HepG2 (cell line): ENCODE data around the gene HTRA1. TPM values are rescaled to one million over a fixed set of nuclear protein-coding genes. Genes with fewer than 3 reads are reported as not detected.

Experiments
- ATAC-seq: fragments of 200-7000 bp; cut with Tn5 transposase; 3 replicates; pipeline ENCODE4 v1.9.1; 2020; ENCODE audit warnings: mild to moderate bottlenecking, moderate library complexity
- BruUV-seq: library from RNA; stranded (reverse); fragments of 400-500 nt; replicated peaks from 2 replicates; lab custom pipeline; 2021; lab: Mats Ljungman, UMichigan
- CTCF ChIA-PET: fragments of 300-600 bp; formaldehyde crosslinking; extraction: SDS; loops from one replicate; lab custom pipeline; 2021; ENCODE audit warnings: low total read pairs, inconsistent platforms, low intra/inter-chr PET ratio; lab: Yijun Ruan, JAX
- POLR2A ChIA-PET: fragments of 350-600 bp; sonication (Branson Sonifier 250); formaldehyde crosslinking; loops from one replicate; lab custom pipeline; 2020; ENCODE audit warnings: antibody characterized with exemption, inconsistent platforms; lab: Yijun Ruan, JAX
- DNase-seq: peaks from one replicate; pipeline ENCODE4 v3.0.0-alpha.2; 2015; ENCODE audit warnings: low spot score
- FAIRE-seq: peaks from 3 replicates; lab custom pipeline; 2011; peaks lifted over from hg19 to GRCh38; lab: Jason Lieb, UNC
- H2AFZ ChIP-seq: one replicate; pipeline ENCODE4 v1.6.1; 2011; ENCODE audit warnings: low read length, inconsistent platforms
- H3K27ac ChIP-seq: fragments of 300-600 bp; 3 replicates; pipeline ENCODE4 v1.8.0; 2011; ENCODE audit warnings: mixed run types, mild to moderate bottlenecking, mixed read lengths, low read length, inconsistent platforms; ENCODE audit not compliant: insufficient read depth; ENCODE audit errors: extremely low read length
- H3K27me3 ChIP-seq, 2 experiments: fragments of 200-600 bp in 1 of 2; 2 replicates in 1 of 2; 3 replicates in 1 of 2; pipeline versions ENCODE4 v1.6.0 to v1.8.0; 2011; ENCODE audit warnings: low read length in 2 of 2, mild to moderate bottlenecking in 2 of 2, moderate library complexity in 2 of 2, inconsistent platforms in 1 of 2; ENCODE audit not compliant: insufficient read depth in 2 of 2, control insufficient read depth in 1 of 2
- H3K36me3 ChIP-seq, 2 experiments: fragments of 200-600 bp in 1 of 2; replicated peaks in 1 of 2; 2 replicates in 1 of 2; 3 replicates in 1 of 2; pipeline versions ENCODE4 v1.5.1 to v1.8.0; 2011; ENCODE audit warnings: low read length in 2 of 2, inconsistent platforms in 1 of 2; ENCODE audit not compliant: insufficient read depth in 2 of 2, control insufficient read depth in 1 of 2
- H3K4me1 ChIP-seq: 2 replicates; pipeline ENCODE4 v1.5.1; 2012; ENCODE audit warnings: low read length, inconsistent platforms; ENCODE audit not compliant: insufficient read depth
- H3K4me2 ChIP-seq: 2 replicates; pipeline ENCODE4 v1.6.0; 2011; ENCODE audit warnings: low read depth, low read length, inconsistent platforms
- H3K4me3 ChIP-seq, 3 experiments: fragments of 200-600 bp in 1 of 3; sonication (generic), shearing (Covaris generic) in 1 of 3; replicated peaks in 1 of 3; 2 replicates each; pipeline ENCODE4 v1.5.1; 2011 to 2016; ENCODE audit warnings: low read length in 3 of 3, inconsistent platforms in 2 of 3, low read depth in 2 of 3, mild to moderate bottlenecking in 2 of 3, control low read depth in 1 of 3, mixed read lengths in 1 of 3; ENCODE audit not compliant: insufficient read depth in 1 of 3
- H3K79me2 ChIP-seq: one replicate; pipeline ENCODE4 v1.6.1; 2011; ENCODE audit warnings: low read length, inconsistent platforms; ENCODE audit not compliant: insufficient read depth
- H3K9ac ChIP-seq: 2 replicates; pipeline ENCODE4 v1.6.0; 2011; ENCODE audit warnings: mild to moderate bottlenecking, low read depth, low read length, inconsistent platforms; ENCODE audit not compliant: insufficient read depth
- H3K9me3 ChIP-seq: 2 replicates; pipeline ENCODE4 v1.5.1; 2012; ENCODE audit warnings: mild to moderate bottlenecking, low read length
- H4K20me1 ChIP-seq: 2 replicates; pipeline ENCODE4 v1.6.0; 2011; ENCODE audit warnings: inconsistent platforms, mild to moderate bottlenecking, low read length, moderate library complexity; ENCODE audit not compliant: insufficient read depth
- ETV5 ChIP-seq: IDR thresholded peaks from 2 replicates; pipeline ENCODE4 v1.6.1; 2018; ENCODE audit warnings: missing biosample characterization, missing genetic modification reagents, inconsistent platforms, borderline replicate concordance
- GTF3A ChIP-seq: sonication (generic); formaldehyde crosslinking; conservative IDR thresholded peaks from 2 replicates; pipeline ENCODE4 v1.4.0; 2020; ENCODE audit warnings: mild to moderate bottlenecking, missing genetic modification reagents
- KAT8 ChIP-seq: IDR thresholded peaks from 2 replicates; pipeline ENCODE4 v1.6.1; 2016; ENCODE audit warnings: missing genetic modification reagents, missing compliant biosample characterization
- KLF9 ChIP-seq: IDR thresholded peaks from 2 replicates; pipeline ENCODE4 v1.6.1; 2016; ENCODE audit warnings: low read depth
- NR2F1 ChIP-seq, 2 experiments: fragments of 450-650 bp in 1 of 2; formaldehyde crosslinking in 1 of 2; IDR thresholded peaks; 2 replicates each; pipeline versions ENCODE4 v1.5.0 to v1.6.1; 2016 to 2020; ENCODE audit warnings: mild to moderate bottlenecking in 1 of 2, missing compliant biosample characterization in 1 of 2, missing genetic modification reagents in 1 of 2, moderate library complexity in 1 of 2
- SIX1 ChIP-seq: sonication (generic); formaldehyde crosslinking; IDR thresholded peaks from 2 replicates; pipeline ENCODE4 v1.4.0; 2020; ENCODE audit warnings: missing genetic modification reagents, borderline replicate concordance
- TBX2 ChIP-seq: sonication (generic); formaldehyde crosslinking; IDR thresholded peaks from 2 replicates; pipeline ENCODE4 v1.5.0; 2020; ENCODE audit warnings: missing genetic modification reagents, mild to moderate bottlenecking, borderline replicate concordance
- TOPORS ChIP-seq: sonication (generic); formaldehyde crosslinking; IDR thresholded peaks from 2 replicates; pipeline ENCODE4 v1.8.0; 2023; ENCODE audit warnings: mild to moderate bottlenecking, missing genetic modification reagents
- ZKSCAN5 ChIP-seq: sonication (generic); formaldehyde crosslinking; IDR thresholded peaks from 2 replicates; pipeline ENCODE4 v1.5.1; 2020; ENCODE audit warnings: mild to moderate bottlenecking, missing genetic modification reagents
- ZNF446 ChIP-seq: sonication (generic); formaldehyde crosslinking; IDR thresholded peaks from 2 replicates; pipeline ENCODE4 v1.5.0; 2020; ENCODE audit warnings: mild to moderate bottlenecking, missing genetic modification reagents
- ZNF501 ChIP-seq: sonication (generic); formaldehyde crosslinking; IDR thresholded peaks from 2 replicates; pipeline ENCODE4 v1.5.1; 2020; ENCODE audit warnings: mild to moderate bottlenecking, moderate library complexity, missing genetic modification reagents
- ZNF7 ChIP-seq: IDR thresholded peaks from 2 replicates; pipeline ENCODE4 v1.6.1; 2016; ENCODE audit warnings: missing biosample characterization, missing genetic modification reagents
- ZNF775 ChIP-seq: sonication (generic); formaldehyde crosslinking; IDR thresholded peaks from 2 replicates; pipeline ENCODE4 v1.4.0; 2020; ENCODE audit warnings: missing genetic modification reagents, mild to moderate bottlenecking, moderate library complexity, borderline replicate concordance
- WGBS: methylation state at CpG from one replicate; pipeline ENCODE4 v1.1.6; 2017; ENCODE audit warnings: low lambda C conversion rate; 5-methylcytosine and 5-hydroxymethylcytosine counted together
- in situ Hi-C: cut with HindIII; loops from 2 replicates; pipeline ENCODE4 v1.10.0; 2017; ENCODE audit warnings: low pct_unique_long_range_greater_than_20kb; ENCODE audit not compliant: extremely low pct_ligation_motif_present
- intact Hi-C: fragments of 100-400 bp; cut with micrococcal nuclease; formaldehyde crosslinking; loops from one replicate; pipeline ENCODE4 v1.10.0; 2022; ENCODE audit not compliant: unreplicated experiment
- polyA plus RNA-seq, 8 experiments: library from polyadenylated mRNA; depleted of rRNA in 3 of 8; stranded (reverse) in 7 of 8; unstranded in 1 of 8; fragments of >200 nt; fragmentation: Illumina TruSeq in 4 of 8; extraction: Trizol in 4 of 8; gene quantifications; 2 replicates each; pipeline versions ENCODE4 v1.2.1 to v1.2.3, GENCODE V29; 2011 to 2016; ENCODE audit warnings: low read depth in 4 of 8, missing spikeins in 1 of 8, mixed read lengths in 1 of 8; ENCODE audit not compliant: insufficient read depth in 1 of 8
- total RNA-seq, 5 experiments: library from RNA; depleted of rRNA; stranded (reverse); fragments of >200 nt; fragmentation: Illumina TruSeq; extraction: Trizol; gene quantifications; 2 replicates each; pipeline ENCODE4 v1.2.3, GENCODE V29; 2016; ENCODE audit warnings: low read depth in 1 of 5
- TF ChIP-seq, protein P1 (sequence below): sonication (generic); formaldehyde crosslinking; IDR thresholded peaks from one replicate; pipeline ENCODE4 v1.5.1; 2020; ENCODE audit warnings: mild to moderate bottlenecking, missing genetic modification reagents; ENCODE audit errors: not compliant biosample characterization
- TF ChIP-seq, protein P2 (sequence below): sonication (generic); formaldehyde crosslinking; IDR thresholded peaks from 2 replicates; pipeline ENCODE4 v1.4.0; 2020; ENCODE audit warnings: missing genetic modification reagents, mild to moderate bottlenecking, borderline replicate concordance

Gene HTRA1
- total and polyA plus RNA-seq, 2 of the 13 experiments (the other 11 are each of a cell fraction or from before 2014, with no cell fraction given): 0.11 to 0.40 TPM

GRCh38 chr10:122477436-122477835 lies 16.1 kb downstream of the HTRA1 start:
- H3K4me2 ChIP-seq: no peak overlapping the region
- DNase-seq (no peak), FAIRE-seq (no peak), ATAC-seq (peak; percentile 43; the same call in 1 of the 3 replicates)
- H3K4me1 ChIP-seq: 0 out of 2 replicates have a peak, but pooled peaks cover 8% of the 10 kb centered on the region
- POLR2A ChIA-PET: no interaction called here
- no TSS peak for BruUV-seq
- CTCF ChIA-PET: no interaction called here
- H3K27ac ChIP-seq: no peak overlapping the region
- no peaks in the 10 kb centered on the region for H4K20me1 ChIP-seq
- H3K79me2 ChIP-seq: no peaks in the 10 kb centered on the region
- no peak overlapping the region for H3K4me3 ChIP-seq
- intact Hi-C loops: no loop called here
- H3K9me3 ChIP-seq: no peaks in the 10 kb centered on the region
- no peaks in the 10 kb centered on the region for H3K36me3 ChIP-seq
- in situ Hi-C loops: no loop called here
- peaks cover 3 to 50% of the 10 kb centered on the region in 2 experiments; a peak in 4 of 5 replicates for H3K27me3 ChIP-seq
- H2AFZ ChIP-seq: no peak overlapping the region
- no peak overlapping the region for H3K9ac ChIP-seq
- WGBS: 22% methylated on average over 4 of the region's 5 CpGs
- no peak for TF ChIP-seq ZNF446 (CRISPR knock-in tag)
- no peak for TF ChIP-seq TBX2 (CRISPR knock-in tag)
- TF ChIP-seq, protein P1, sequence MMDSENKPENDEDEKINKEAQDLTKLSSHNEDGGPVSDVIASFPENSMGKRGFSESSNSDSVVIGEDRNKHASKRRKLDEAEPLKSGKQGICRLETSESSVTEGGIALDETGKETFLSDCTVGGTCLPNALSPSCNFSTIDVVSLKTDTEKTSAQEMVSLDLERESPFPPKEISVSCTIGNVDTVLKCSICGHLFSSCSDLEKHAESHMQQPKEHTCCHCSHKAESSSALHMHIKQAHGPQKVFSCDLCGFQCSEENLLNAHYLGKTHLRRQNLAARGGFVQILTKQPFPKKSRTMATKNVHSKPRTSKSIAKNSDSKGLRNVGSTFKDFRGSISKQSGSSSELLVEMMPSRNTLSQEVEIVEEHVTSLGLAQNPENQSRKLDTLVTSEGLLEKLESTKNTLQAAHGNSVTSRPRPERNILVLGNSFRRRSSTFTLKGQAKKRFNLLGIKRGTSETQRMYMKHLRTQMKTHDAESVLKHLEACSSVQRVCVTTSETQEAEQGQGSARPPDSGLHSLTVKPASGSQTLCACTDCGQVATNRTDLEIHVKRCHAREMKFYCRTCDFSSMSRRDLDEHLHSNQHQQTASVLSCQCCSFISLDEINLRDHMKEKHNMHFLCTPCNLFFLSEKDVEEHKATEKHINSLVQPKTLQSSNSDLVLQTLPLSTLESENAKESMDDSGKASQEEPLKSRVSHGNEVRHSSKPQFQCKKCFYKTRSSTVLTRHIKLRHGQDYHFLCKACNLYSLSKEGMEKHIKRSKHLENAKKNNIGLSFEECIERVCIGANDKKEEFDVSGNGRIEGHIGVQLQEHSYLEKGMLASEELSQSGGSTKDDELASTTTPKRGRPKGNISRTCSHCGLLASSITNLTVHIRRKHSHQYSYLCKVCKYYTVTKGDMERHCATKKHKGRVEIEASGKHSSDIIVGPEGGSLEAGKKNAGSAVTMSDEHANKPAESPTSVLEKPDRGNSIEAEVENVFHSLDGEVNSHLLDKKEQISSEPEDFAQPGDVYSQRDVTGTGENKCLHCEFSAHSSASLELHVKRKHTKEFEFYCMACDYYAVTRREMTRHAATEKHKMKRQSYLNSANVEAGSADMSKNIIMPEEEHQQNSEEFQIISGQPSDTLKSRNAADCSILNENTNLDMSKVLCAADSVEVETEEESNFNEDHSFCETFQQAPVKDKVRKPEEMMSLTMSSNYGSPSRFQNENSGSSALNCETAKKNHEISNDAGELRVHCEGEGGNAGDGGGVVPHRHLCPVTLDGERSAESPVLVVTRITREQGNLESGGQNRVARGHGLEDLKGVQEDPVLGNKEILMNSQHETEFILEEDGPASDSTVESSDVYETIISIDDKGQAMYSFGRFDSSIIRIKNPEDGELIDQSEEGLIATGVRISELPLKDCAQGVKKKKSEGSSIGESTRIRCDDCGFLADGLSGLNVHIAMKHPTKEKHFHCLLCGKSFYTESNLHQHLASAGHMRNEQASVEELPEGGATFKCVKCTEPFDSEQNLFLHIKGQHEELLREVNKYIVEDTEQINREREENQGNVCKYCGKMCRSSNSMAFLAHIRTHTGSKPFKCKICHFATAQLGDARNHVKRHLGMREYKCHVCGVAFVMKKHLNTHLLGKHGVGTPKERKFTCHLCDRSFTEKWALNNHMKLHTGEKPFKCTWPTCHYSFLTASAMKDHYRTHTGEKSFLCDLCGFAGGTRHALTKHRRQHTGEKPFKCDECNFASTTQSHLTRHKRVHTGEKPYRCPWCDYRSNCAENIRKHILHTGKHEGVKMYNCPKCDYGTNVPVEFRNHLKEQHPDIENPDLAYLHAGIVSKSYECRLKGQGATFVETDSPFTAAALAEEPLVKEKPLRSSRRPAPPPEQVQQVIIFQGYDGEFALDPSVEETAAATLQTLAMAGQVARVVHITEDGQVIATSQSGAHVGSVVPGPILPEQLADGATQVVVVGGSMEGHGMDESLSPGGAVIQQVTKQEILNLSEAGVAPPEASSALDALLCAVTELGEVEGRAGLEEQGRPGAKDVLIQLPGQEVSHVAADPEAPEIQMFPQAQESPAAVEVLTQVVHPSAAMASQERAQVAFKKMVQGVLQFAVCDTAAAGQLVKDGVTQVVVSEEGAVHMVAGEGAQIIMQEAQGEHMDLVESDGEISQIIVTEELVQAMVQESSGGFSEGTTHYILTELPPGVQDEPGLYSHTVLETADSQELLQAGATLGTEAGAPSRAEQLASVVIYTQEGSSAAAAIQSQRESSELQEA (CRISPR knock-in tag): no peak
- TF ChIP-seq ZNF7: no peak
- TF ChIP-seq KAT8: no peak
- TF ChIP-seq ETV5 (CRISPR knock-in tag): no peak
- no peak for TF ChIP-seq NR2F1 (CRISPR knock-in tag; IDR thresholded peaks at IDR 0.05)
- no peak for TF ChIP-seq SIX1 (CRISPR knock-in tag)
- no peak for TF ChIP-seq ZKSCAN5 (CRISPR knock-in tag)
- no peak for TF ChIP-seq GTF3A
- TF ChIP-seq ZNF775 (CRISPR knock-in tag): no peak
- TF ChIP-seq KLF9: no peak
- no peak for TF ChIP-seq TOPORS (CRISPR knock-in tag)
- no peak for TF ChIP-seq ZNF501
- TF ChIP-seq, protein P2, sequence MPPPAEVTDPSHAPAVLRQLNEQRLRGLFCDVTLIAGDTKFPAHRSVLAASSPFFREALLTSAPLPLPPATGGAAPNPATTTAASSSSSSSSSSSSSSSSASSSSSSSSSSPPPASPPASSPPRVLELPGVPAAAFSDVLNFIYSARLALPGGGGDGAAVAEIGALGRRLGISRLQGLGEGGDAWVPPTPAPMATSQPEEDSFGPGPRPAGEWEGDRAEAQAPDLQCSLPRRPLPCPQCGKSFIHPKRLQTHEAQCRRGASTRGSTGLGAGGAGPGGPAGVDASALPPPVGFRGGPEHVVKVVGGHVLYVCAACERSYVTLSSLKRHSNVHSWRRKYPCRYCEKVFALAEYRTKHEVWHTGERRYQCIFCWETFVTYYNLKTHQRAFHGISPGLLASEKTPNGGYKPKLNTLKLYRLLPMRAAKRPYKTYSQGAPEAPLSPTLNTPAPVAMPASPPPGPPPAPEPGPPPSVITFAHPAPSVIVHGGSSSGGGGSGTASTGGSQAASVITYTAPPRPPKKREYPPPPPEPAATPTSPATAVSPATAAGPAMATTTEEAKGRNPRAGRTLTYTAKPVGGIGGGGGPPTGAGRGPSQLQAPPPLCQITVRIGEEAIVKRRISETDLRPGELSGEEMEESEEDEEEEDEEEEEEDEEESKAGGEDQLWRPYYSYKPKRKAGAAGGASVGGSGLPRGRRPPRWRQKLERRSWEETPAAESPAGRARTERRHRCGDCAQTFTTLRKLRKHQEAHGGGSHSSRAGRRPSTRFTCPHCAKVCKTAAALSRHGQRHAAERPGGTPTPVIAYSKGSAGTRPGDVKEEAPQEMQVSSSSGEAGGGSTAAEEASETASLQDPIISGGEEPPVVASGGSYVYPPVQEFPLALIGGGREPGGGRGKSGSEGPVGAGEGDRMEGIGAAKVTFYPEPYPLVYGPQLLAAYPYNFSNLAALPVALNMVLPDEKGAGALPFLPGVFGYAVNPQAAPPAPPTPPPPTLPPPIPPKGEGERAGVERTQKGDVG (CRISPR knock-in tag): no peak
